HG03432 (cell line): ENCODE results near the gene GDPD5.
A peak's percentile ranks its signal among the peaks of the same experiment; 100 is the strongest.

Experiments used
- ATAC-seq: cut with Tn5 transposase; IDR thresholded peaks from one replicate; pipeline ENCODE4 v1.9.1; 2021; ENCODE audit warnings: mild to moderate bottlenecking, moderate library complexity; ENCODE audit not compliant: unreplicated experiment

Gene GDPD5

GRCh38 chr11:75516140-75516539, 9.6 kb downstream of the GDPD5 start:
- no peak for ATAC-seq

- ATAC-seq: no peak
Measured at GRCh38 chr11:75514596-75514995, 11.1 kb downstream of the GDPD5 start.

- ATAC-seq: no peak
Measured at GRCh38 chr11:75513250-75513649, 12.5 kb downstream of the GDPD5 start.

DNA sequence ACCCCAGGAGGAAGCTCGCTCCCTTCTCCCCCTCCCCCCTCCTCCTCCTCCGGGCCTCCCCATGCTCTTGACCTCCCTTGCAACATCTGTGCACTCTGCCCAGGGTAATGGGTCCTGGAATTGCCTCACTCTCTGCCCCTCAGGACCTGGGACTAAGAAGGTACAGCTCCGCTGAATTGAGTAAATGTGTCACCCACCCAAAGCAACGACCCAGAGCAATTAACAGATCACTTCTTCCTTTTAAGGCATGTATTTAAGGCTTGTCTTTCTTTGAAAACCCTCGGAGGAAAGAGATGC, 15.1 kb downstream of the GDPD5 start:
- ATAC-seq: no peak

DNA sequence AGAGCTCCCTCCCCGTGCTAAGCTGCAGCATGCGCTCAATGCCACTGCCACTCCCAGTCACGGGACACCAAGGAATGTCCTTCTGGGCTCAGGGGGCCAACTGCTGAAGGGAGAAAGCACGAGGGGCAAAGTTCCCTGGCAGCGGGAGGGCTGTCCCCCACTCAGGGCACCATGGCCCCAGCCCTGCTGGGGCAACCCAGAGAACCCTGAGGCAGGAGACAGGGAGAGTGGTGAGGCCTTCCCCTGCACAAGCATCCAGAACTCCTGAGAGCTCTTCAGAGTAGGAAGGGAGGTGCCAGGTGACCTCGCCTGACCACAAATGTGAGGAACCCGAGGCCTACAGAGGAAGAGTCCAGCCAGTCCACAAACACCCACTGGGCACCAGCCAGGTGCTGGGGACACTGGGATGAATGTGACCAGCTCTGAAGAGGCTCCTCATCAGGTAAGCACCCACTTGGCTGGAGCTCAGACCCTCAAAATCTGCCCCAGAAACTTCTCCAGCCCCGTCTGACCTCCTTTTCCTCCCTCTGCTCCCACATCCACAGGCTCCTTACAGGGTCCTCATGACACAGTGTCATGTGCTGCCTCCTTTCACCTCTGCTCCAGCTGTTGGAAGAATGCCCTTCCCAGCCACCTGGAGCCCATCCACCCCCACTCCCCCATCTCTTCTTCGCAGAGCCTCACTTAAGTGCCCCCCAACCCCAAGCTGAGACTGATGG, 15.6 kb downstream of the GDPD5 start:
- no peak for ATAC-seq

DNA sequence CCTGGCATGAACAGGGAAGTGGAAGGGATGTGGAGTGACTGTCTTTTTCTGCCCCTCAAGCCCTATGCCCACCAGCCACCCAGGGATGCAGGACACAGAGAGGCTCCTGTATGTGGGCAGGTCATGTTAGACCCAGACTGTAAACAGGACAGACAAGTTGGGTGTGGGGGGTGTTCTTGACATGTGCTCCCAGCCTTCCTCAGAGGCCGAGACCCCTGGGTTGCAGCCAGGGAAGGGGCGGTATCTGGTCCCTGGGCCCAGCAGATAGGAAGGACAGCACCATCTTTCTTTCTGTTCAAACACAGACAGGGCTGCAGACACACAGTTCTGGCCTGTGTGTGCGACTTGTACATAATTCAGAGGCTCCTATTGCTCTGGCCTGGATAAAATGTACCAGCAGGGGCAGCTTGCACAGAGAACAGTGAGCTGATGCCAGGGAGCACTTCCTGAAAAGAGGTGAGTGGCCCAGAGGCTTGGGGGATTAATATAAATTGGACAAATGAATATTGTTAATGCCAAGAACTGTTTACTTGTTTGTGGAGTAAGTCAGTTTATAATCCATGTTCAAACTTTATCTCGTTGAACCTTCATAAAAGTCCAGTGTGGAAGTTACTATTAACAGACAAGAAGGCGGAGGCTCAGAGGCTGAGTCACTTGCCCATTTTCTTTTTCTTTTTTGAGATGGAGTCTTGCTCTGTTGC, 16.6 kb downstream of the GDPD5 start:
- ATAC-seq: no peak

- ATAC-seq: peak; percentile 39
Measured at GRCh38 chr11:75508051-75508561, 17.6 kb downstream of the GDPD5 start.

GRCh38 chr11:75507571-75507970, 18.2 kb downstream of the GDPD5 start:
- ATAC-seq: no peak

GRCh38 chr11:75506827-75507226, 18.9 kb downstream of the GDPD5 start:
- ATAC-seq: no peak

DNA sequence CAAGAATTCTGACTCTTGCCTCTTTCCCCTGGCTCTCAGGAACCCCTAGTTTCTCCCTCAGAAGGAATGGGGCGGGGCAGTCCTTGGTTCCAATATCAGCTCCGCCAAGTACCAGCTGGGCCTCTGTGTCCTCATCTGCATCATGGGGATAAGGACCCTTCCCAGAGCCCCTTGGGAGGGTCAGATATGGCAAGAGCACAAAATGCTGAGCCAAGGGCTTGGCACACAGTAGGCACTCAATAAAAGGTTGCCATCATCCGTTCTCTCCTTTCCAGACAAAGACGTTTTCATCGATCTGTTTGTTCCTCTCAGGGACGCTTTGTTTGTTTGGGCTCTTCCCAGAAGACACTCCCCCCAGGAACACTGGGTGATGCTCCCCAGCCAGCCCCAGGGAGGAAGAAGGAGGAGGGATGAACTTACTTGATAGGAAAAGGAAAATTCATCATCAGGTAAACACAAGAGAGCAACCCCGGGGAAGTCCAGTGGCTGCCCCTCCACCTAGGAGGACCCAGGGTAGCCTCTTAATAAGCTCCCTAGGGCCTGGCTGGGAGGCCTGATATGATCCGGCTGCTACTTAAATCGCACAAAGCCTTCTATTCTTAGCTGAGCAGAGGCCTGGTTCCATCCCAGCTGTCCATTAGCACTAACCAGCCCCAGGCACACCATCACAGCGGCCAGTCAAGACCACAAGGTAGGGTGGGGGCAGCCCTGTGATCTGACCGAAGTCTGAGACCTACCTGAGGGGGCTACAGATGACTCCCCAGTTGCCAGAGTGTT, 19.6 kb downstream of the GDPD5 start:
- ATAC-seq: no peak

GRCh38 chr11:75504501-75504900, 21.2 kb downstream of the GDPD5 start:
- ATAC-seq: no peak

DNA sequence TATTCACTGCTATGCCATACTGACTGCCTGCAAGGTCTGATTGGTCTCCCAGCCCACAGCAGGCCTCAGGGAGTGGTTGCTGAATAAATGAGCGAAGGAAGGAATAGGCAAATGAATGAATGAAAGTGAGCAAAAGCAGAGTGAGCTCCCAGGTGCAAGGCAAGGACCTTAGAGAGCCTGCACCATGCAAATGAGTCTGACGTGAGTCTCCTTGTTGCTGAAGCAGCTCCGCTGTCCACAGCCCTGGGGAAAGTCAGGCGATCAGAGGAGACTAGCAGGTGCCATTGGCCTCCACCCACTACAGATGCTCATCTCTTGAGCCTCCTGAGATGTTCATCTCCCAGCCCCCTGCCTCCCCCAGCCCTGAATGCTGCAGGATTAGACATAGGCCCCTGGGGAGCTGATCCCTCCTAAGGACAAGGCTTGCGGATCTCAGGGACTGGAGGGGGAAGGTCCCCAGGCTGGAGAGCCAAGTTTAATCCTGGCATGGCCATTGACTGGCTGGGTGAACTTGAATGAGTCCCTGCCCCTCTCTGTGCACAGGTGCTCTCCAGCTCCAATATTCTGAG, 22.1 kb downstream of the GDPD5 start:
- no peak for ATAC-seq

DNA sequence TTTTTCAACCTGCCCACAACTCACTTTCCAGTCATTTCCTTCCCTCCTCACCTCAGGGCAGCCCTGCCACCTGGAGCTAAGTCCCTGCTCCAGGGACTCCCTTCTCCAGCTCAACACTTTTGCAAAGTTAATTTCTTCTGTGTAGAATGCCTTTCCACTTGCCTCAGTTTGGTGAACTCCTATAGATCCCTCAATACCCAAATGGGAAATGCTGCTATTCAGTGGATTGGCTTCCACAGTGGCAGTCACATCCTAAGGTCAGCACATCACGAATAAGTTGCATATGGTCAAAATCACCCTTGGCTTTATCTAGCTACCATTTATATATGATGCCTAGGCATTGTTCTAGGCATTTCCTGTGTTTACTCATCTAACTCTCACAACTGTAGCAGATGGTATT, 23.6 kb downstream of the GDPD5 start:
- ATAC-seq: no peak

DNA sequence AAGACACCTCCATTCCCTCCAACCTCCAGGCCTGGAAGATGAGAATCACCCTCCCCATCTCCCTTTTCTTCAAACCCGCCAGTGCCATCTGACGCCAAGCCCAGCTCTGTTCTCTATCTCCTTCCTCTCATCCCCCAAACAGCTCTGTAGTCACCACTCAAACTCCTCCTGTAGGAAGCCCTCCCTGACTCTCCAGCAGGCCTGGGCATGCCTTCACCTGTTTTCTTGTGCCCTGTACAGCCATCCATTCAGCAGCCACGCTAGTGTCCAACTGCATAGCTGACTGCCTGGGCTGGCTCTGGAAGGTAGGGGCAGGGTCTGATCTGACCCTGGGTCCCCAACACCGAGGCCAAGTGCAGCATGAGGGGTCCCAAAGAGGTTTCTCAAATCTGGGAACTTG, 25.0 kb downstream of the GDPD5 start:
- ATAC-seq: no peak

DNA sequence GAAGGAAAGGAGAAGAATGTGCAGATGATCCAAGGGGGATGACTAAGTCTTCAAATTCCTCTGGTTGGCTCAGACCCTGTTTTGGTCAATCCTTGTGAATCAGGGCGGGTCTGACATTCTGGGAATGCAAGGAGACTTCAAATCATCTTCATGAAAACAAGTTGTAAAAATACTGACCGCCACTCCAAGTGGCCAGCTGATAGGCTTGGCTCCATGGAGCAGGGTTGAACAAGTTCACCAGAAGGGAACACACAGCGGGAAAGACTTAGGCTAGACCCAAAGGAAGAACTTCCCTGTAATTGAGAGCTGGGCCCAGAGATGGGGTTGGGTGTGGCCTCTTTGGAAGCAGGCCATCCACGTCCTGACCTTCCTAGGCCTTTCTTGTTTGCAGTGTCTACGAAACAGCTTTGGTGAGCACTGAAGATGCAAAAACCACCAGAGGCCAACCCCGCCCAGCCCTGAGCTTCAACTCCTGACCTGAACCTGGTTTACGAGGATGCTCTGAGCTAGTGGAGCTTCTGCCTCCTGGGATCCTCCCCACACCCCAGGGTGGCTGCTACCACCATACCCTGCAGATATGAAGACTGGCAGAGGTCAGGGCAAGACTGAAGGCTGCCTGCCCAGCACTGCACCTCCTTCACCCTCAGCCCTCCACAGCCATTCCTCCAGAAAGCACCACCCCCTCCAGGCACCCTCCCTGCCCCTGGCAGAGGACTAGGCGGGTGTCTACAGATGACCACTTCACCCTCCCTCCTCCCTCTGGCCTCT, 26.1 kb downstream of the GDPD5 start:
- no peak for ATAC-seq

GRCh38 chr11:75498556-75499255, 27.0 kb downstream of the GDPD5 start:
- ATAC-seq: no peak

DNA sequence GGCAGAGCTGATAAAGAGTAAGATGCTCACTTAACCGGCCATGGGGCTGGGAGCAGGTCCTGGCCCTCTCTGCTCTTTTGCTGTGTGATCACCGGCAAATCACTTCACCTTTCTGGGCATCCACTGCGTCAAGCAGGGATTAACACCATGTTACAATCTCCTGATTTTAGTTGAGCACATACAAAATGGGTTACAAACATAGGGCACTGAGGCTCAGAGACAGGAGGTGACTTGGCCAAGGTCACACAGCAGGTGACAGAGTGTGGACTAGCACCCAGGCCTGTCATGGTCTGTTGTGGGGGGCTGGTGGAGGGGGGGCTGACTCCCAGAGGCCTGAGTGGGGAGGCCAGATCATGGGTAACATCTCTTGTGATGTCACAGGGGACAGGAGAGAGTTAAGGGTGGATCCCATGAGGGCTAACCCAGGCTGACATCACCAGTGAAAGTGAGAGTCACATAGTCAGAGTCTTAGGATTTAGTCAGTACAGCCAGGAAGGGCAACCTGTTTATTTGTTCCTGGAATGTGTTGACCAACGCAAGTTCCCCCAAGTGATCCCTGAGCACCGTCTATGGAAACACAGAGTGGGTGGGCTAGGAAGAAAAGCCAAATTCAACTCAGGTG, 27.8 kb downstream of the GDPD5 start:
- no peak for ATAC-seq

GRCh38 chr11:75496305-75496752, 29.4 kb downstream of the GDPD5 start:
- no peak for ATAC-seq

DNA sequence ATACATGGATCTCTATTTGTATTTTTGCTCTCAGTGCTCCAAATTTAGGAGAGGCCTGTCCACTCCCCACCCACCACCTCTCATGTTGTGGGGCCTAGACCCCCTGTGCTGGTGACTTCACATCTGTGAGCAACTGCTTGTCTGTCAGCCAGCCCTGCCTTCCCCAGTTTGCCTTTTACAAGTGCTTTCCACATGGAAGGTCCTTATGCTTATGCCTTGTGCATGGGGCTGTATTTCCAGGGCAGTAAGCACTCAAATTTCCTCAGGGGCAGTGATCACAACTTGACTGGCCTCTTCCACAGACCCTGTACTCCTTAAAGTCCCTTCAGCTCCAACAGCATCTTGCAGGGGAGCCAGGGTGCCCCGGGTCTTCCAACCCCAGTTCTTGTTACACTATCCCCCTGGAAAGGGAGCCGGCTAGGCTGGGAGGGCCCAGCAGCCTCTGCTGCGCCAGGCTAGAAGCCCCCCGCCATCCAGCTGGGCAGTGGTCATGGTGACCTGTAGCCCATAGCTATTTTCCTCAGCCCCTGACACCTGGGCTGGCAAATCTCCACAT, 29.9 kb downstream of the GDPD5 start:
- ATAC-seq: no peak
